NCI-H2107 treated with DMSO at 0.1 percent for 48 hours (cell line): ENCODE results near the gene KIAA2012.

ENCODE experiments used
- DNase-seq: peaks from one replicate; lab custom pipeline; 2025; ENCODE audit not compliant: unreplicated experiment; lab: John Stamatoyannopoulos, UW

Gene KIAA2012

GRCh38 chr2:202147775-202148174, 74.7 kb downstream of the KIAA2012 start:
- no peak for DNase-seq

DNA sequence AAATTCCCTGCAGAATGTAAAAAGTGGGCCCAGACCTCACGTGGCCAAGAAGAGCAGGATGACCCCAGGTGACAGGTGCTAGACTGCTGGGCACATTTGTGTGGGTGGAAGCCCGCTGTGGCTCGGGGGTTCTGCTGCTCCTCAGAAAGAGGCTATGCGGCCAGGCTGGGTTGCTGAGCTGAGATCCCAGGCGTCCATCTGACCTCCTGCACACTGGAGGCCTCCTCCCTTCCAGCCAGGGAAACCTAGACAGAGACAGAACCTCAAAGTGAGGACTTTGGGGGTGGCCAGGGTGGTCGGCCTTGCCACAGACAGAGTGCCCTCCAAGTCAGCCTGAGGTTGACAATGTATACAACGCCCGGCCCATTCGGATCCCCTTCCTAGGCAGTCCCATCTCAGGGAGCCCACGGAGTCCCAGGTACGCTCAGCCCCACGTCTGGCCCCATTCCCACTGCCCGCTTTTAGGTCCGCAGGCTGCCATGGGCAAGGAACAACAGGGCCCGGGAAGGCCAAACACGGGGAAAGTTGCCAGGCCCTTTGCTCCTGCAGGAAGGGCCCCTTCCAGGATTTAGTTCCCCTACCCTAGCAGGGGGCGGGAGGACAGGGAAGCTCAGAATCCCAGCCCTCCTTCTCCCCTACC, 75.6 kb downstream of the KIAA2012 start:
- no peak for DNase-seq

DNA sequence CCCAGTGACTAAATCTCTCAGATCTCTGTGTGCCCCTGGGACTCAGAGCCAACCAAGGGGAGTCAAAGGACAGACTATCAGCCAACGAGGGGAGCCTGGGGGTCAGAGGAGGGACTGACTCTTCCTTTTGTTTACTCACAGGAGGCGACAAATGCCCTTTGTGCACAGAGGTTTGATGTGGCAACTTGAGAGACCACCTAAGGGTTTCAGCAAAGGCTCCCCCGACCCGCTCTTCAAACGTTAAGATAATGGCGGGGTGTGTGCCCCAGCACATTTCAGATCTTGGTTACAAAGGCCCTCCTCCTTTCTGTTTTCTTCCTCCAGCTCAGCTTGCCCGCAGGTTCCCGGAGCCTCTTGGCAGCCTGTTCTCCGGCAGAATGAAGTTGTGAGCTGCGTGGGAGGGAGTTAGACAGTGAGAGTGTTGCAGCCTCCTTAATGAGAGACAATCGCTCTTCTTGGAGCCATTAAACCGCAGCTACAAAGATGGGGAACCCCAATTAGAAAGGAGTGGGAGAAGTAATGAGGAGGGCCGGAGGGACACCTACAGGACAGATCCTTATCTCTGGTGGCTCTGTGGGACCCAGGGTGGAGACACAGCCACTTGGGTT, 76.2 kb downstream of the KIAA2012 start:
- no peak for DNase-seq

DNA sequence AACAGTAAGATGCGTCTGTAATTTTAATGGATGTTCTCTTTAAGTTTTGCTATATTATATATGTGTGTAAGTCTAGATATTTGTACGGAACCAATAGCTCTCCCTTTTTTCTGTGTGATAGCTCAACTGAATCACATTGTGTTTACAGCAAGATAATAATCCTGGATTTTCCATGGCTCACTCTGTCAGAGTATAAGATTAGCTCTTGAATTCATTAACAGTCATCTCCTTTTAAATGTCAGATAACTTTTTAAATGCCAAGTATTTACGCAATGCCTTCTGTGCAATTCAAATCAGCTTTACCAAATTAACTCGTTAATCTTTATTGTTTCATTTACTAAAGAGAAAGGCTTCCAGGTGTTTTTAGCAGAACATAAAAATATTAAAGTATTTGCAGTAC, 76.9 kb downstream of the KIAA2012 start:
- no peak for DNase-seq

DNA sequence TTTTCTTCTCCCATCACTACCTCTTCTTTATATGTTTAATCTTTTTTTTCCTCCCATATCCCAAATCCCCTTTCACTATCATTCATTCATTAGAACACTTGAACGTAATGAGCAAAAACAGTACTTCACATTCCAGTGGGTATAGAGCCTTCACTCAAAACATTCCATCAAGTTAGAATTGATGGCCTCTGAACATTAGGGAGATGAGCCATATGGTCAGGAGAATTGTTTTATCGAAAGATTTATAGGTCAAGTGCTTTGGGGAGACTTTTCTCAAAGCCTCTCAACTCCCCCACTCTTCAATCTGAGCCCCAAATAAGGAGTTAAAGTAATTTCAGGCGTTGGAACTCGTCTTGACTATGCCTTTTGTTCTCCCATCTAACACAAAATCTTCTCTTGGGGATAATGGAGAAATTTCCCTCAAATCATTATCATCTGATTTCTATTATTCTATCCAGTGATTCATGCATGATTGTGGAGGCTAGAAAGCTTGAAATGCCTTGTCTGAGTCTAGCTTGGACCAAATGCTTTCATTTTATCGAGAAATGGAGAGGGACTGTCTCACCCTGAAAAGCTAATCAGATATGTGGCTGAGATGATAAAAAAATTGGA, 79.2 kb downstream of the KIAA2012 start:
- no peak for DNase-seq

DNA sequence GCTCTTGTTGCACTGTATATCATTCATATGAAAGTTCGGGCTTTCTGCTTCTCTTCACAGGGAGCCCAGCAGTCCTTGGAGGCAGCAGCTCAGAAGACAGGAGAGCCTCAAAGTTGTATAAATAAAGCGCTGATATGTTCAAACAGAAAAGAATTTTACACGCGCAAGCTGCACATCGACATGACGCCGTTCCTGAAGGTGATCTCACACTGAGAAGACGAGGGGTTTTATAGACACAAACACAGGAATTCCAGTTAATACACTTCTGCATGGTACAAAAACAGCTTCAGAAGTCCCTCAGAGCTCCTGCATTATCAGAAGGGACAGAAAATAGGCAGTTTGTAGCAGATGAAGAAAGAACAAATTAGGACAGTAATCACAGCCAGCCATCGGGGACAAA, 81.6 kb downstream of the KIAA2012 start:
- no peak for DNase-seq

DNA sequence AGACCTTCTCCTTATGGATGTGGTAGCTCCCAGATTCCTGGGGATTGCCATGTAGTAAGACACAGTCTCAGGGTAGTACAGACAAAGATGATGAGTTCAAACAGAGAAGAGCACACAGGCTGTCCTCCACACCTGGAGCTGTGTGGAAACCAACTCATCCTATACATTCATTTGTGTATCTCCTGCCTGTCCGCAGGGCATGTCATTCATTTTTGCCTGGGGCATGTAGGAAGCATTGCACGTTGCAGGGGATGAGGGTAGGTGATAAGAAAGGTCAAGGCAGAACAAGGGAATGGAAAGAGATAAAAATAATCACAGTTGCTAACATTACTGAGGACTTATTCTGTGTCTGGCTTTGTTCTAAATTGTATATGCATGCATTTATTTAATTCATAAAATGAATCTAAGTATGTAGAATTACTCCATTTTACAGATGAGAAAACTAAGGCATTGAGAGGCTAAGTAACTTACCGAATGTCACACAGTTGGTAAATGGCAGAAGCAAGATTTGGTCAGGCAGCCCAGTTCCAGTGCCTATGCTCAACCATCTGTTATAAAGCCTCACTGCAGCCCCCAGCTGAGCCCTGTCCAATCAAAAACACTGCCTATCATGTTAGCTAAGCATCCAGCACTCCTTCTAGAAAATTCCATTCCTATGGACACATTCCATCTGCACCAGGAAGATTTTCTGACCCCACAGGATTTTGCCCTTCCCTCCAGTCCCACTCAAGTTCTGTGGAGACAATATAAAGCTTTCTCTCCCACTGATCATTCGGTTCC, 84.3 kb downstream of the KIAA2012 start:
- DNase-seq: no peak

DNA sequence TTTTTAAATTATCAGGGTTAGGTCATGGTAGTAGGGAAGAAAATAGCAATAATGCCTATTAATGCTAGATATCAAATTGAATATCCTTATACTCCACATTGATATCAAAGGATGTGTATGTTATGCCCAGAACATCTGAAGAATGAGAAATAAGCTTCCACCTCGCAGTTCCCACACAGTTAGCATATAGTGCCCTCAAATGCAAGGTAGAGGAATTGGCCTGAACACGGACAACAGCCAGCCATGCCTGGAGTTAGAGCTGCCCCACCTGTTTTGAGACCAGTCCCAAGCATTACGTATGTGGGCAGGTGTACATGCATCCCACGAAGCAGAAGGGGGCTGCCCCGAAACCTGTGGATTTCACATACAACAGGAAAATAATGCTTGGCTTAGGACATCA, 85.7 kb downstream of the KIAA2012 start:
- peak; percentile 7 for DNase-seq

DNA sequence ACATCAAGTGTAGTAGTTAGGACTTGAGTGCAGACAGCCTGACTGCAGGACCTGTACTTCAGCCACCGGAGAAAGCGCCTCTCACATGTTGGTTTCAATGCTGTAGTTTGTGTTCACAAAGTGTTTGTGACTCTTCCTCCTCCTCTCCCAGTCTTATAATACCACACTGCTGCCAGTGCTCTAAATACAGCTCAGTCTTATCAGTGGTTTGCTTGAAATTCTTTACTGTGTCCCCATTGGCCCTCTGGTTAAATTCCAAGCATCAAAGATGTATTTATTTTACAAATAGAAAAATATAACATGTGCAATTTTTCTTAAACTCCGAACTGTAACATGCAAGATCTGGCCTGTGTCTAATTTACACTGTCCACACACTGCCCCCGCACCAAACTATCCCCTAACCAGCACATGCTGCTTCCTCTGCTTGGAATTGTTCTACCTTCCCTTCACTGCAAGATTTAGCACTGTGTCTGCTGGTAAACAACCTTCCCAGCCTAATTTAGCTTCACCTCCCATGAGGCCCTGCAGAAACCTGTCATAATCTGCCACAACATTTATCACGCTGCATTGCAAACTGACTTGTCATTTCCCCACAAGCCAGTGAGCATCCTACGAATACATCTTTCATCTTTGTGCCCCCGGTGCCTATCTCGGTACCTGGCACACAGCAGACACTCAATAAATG, 88.2 kb downstream of the KIAA2012 start:
- no peak for DNase-seq

DNA sequence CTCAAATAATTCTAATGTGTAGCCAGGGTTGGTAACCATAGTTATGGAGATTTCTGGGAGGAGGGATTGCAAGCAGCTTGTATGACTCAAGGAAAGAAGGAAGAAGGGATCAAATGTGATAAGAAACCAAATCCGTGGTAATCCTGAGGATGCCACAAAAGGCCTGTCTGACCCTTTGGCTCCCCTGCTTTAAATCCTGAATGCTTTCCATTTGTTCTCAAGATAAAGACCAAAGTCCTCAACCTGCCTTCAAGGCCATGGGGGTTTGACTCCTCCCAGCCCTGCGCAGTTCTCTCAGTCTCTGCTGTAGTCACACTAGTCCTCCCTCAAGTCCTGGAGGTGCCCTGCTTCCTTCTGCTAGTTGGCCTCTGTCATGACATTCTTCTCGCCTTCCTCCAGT, 91.4 kb downstream of the KIAA2012 start:
- no peak for DNase-seq

DNA sequence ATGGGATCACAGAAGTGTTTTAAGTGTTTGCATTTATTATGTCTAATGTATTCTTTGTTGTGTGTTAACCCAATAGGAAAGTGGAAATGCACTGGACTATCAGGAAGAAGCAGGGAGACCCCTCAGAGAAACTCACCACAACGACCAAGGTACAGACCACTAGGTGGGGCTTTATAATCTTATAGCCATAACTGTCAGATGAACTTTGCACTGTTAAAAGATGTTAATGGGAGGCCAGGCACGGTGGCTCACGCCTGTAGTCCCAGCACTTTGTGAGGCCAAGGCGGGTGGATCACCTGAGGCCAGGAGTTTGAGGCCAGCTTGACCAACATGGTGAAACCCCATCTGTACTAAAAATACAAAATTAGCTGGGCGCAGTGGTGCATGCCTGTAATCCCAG, 92.2 kb downstream of the KIAA2012 start:
- no peak for DNase-seq

GRCh38 chr2:202165945-202166344, 92.9 kb downstream of the KIAA2012 start:
- no peak for DNase-seq

- DNase-seq: no peak
Observed at GRCh38 chr2:202169131-202169530, 96.1 kb downstream of the KIAA2012 start.

DNA sequence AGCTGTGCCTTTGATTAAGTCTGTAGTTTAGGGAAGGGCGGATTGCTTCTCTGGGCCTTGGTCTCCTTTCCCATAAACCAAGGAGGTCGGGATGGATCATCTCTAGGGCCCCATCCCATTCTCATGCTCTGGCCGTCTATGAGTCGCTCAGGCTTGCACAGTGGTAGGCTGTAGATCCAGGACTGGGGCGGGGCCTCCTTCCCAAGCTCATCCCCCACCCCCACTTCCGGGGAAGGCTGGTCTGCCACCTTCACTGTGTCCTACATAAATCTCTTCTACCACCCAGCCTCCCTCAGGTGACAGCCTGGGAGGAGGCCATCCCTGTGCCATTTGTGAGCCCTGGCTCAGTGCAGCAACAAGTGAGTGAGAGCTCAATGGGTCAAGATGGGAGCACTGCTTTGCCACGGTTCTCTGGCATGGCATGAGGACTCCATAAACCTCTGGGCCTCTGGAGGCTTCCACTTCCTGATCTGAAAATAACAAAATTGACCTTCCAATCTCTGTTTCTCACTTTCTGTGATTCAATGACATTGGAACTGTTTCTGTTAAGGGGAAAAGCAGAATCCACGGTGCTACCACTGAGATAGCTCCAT, 96.9 kb downstream of the KIAA2012 start:
- no peak for DNase-seq

GRCh38 chr2:202171241-202171825, 98.3 kb downstream of the KIAA2012 start:
- DNase-seq: no peak

DNA sequence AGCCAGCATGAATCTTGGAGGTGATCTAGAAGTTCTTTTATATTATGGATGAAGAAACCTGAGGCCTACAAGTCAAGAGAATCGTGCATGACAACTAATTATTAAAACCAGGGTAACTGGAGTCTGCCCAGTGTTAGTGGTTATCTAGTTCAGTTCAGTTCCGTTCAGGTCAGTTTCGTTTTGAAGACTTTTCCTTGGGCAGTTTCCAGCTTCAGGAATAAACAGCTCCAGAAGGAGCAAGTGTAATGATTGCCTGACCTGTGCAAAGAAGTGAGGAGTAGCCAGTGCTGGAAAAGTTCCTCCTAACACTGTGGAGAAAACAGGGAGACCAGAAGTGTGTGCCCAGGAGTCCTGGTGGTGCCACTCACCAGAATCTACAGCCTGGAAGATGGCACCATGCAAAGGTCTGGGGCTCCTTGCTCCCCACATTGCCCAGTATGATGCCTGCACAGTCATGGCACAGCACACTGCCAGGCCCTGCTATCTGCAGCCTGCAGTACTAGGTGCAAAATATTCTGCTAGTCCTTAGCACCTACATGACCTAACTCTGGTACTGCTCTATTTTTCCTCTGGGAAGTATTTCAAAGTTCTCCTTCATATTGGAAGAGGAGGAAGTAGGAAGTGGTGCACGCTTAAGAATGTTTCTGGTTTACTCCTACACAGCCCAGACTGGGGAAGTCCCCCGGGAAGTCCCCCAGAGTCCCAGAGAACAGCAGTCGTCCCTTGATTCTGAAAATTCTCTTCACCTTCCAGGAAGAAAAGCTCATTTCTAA, 99.6 kb downstream of the KIAA2012 start:
- no peak for DNase-seq

DNA sequence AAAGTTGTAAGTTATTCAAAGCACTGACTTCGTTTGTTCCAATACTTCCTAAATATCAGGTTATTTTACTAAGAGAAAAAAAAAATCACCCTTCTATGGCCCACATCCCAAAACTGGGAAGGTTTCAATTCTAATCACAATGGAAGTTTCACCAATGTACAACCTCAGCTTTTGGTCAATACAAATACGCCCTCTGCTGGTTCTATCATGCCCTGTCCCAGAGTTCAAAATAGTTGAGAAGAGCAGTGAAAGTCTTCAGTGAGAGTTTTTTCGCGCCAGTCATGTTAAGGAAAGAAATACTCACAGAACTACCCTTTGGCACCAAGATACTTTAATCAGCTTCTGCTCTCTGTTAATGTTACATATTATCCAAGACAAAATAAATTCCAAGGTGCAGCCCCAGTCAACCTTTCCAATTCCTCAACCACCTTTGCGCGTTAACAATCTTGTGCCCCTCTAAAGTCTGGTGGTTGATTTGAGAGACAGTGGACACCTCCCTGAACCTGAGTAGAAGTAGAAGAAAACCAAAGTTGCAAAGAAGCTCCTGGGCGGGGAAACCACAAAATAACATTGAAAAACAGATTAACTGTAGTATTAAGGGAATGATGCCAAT, 105.4 kb downstream of the KIAA2012 start:
- DNase-seq: peak; percentile 40

GRCh38 chr2:202184557-202184956, 111.5 kb downstream of the KIAA2012 start:
- no peak for DNase-seq

DNA sequence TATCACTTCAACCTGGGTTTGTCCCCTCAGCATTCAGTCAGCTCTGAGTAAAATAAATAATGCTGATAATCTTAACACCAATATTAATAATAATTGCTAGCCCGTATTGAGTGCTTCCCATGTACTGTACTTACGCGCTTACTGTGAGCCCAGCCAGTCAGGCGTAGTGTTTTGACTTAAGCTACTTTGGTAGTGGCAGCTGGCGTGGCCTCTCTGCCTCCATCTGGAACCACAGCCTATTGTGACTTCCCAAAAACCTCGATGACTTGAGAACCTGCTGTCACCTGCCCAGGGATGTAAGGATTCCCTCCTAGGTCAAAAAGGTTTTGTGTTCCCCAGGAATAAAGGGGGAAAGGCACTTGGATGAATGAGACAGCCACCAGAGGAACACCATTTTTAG, 112.1 kb downstream of the KIAA2012 start:
- peak; percentile 68 for DNase-seq
